GM13976 (cell line): ENCODE data around the gene ALPK3.

Experiments used
- DNase-seq: peaks from one replicate; pipeline ENCODE4 v3.0.0; 2012; ENCODE audit warnings: low spot score
- CTCF ChIP-seq: IDR thresholded peaks from 2 replicates; pipeline ENCODE4 v1.5.1; 2012; ENCODE audit warnings: borderline replicate concordance, mild to moderate bottlenecking; ENCODE audit not compliant: insufficient read depth; ENCODE audit errors: extremely low read depth, missing control alignments, control extremely low read depth
- in situ Hi-C: fragments of 300-500 bp; cut with MboI; formaldehyde crosslinking; loops from one replicate; pipeline ENCODE4 v1.12.0; 2022; ENCODE audit warnings: low sequenced_read_pairs, mixed read lengths, inconsistent platforms; ENCODE audit not compliant: unreplicated experiment

Gene ALPK3

DNA sequence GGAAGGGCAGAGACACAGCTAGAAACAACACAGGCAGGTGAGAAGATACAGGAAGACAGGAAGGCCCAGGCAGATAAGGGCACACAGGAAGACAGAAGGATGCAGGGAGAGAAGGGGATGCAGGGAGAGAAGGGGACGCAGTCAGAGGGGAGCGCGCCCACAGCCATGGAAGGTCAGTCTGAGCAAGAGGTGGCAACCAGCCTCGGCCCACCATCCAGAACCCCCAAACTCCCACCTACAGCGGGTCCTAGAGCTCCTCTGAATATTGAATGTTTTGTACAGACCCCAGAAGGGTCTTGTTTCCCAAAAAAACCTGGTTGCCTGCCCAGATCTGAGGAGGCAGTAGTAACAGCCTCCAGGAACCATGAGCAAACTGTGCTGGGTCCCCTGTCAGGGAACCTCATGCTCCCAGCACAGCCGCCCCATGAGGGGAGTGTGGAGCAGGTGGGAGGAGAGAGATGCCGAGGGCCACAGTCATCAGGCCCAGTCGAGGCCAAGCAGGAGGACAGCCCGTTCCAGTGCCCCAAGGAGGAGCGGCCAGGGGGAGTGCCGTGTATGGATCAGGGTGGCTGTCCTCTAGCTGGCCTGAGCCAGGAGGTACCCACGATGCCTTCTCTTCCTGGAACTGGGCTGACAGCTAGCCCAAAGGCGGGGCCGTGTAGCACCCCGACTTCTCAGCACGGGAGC is 39.7 kb downstream of the ALPK3 start:
- in situ Hi-C loops, result no loop called here
- TF ChIP-seq CTCF, result no peak
- DNase-seq, result no peak

- no peak for TF ChIP-seq CTCF
- in situ Hi-C loops, result no loop called here
- no peak for DNase-seq
Measured at GRCh38 chr15:84857418-84858004, 40.4 kb downstream of the ALPK3 start.

DNA sequence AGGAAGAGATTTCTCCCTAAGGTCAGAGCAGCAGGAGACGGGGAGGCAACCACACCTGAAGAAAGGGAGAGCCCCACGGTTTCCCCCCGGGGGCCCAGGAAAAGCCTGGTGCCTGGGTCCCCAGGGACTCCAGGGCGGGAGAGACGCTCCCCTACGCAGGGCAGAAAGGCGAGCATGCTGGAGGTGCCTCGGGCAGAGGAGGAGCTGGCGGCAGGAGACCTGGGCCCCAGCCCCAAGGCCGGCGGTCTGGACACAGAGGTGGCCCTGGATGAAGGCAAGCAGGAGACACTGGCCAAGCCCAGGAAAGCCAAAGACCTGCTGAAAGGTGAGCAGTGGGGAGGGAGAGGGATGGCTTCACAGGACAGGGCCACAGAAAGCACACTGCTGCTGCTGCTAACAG is 41.1 kb downstream of the ALPK3 start:
- in situ Hi-C loops, result no loop called here
- TF ChIP-seq CTCF, result no peak
- no peak for DNase-seq

GRCh38 chr15:84859144-84859543 is 42.0 kb downstream of the ALPK3 start:
- no peak for TF ChIP-seq CTCF
- in situ Hi-C loops, result no loop called here
- no peak for DNase-seq

- in situ Hi-C loops, result no loop called here
- no peak for DNase-seq
- TF ChIP-seq CTCF, result no peak
Measured at GRCh38 chr15:84859651-84860050, 42.5 kb downstream of the ALPK3 start.

DNA sequence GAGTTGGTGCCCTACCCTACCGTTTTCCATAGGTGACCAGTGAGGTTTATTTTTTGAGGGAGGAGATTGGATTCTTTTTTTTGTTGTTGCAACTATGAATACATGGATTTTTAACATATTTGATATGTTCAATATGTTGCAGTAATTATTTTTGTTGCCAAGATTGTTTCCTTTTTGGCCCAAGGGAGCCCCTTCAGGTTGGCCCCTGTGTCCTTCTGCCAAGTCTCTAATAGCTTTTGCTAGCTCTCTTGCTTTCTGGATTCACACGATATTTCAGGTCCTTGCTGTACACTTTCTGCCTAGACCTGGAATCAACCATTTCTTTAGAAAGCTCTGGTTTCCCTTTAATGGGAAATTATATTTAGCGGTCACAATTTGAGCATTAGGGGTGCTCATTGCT is 44.6 kb downstream of the ALPK3 start:
- no peak for DNase-seq
- in situ Hi-C loops, result no loop called here
- no peak for TF ChIP-seq CTCF
